Measurements from ENCODE around the gene FABP7.

FABP7 gene

GRCh38 chr6:122758927-122759334 is 20.6 kb upstream of the FABP7 start:
- DNase-seq (ENCODE audit: low read depth, low spot score): no peak

- no peak for DNase-seq (ENCODE audit: low read depth, low spot score)
Measured at GRCh38 chr6:122760330-122760729, 19.2 kb upstream of the FABP7 start.

- DNase-seq (ENCODE audit: low read depth, low spot score): no peak
Measured at GRCh38 chr6:122766256-122766655, 13.3 kb upstream of the FABP7 start.

DNA sequence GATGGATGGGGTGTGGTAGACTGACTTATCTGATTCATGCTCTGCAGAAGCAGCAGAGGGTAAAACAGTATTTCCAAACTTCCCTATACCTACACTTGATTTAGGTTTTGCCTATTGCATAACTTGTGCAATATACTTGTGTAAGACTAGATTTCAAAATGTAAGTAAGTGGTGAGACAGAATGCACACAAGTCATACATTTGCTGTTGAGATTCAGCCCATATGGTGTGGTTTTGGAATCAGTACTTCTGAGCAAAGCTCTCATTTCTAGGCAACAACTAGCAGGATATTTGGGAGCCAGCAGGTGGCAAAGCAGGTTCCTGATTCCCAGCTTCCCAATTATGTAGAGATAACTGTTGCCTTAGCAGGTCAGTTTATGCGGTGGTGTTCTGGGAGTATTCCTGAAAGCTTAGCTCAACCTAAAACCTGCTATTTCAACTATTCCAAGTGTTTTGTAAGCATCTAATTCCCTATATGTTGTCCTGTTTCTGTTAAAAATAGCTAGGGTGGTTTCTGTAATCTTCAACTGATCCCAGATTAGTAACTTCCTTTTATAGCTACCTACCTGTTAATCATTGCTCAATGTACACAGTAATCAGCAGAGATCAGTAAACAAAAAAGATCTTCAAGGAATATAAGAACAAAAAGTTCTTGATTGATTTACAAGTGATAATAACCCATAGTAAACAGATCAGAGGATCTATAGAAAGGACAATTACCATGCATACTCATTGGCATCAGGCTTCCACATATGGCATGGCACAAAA is 8.5 kb upstream of the FABP7 start:
- DNase-seq (ENCODE audit: low read depth, low spot score): no peak

DNA sequence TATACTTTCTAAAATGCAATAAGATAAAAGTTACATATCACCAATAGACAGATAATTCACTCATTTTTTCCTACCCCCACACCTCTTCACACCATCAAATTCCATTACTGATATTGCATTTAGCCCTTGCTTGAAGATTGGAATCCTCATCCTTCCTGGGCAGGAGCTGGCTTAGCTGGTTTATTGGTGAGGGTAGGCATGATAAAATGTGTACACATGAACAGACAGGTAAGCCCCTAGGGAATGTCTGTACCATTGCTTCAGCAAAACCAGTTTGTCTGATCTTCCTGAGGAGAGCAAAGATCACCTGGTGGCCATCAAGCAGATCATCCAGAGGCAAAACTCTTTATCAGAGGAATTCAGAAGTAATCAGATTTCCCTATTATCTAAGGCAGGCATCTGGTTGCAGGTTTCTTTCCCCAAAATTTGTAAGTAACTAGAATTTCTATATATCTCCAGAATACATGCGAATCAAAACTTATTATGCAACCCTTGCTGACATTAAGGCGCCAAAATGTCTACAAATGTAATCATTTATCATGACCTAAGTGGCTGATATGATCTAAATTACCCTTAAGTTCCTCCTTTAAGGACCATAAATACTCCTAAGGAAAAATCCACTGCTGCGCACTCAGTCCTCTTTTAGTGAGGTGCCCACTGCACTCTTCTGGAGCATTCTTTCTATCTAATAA is 6.6 kb upstream of the FABP7 start:
- DNase-seq (ENCODE audit: low read depth, low spot score): no peak

DNA sequence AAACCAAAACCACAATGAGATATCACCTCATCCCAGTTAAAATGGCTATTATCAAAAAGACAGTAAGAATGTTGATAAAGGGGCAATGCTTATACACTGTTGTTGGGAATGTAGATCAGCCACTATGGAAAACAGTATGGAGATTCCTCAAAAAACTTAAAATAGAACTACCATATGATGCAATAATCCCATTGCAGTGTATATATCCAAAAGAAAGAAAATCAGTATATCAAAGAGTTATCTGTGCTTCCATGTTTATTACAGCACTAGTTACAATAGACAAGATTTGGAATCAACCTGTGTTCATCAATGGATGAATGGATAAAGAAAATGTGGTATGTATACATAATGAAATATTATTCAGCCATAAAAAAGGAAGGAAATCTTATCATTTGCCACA is 3.5 kb upstream of the FABP7 start:
- no peak for DNase-seq (ENCODE audit: low read depth, low spot score)

DNA sequence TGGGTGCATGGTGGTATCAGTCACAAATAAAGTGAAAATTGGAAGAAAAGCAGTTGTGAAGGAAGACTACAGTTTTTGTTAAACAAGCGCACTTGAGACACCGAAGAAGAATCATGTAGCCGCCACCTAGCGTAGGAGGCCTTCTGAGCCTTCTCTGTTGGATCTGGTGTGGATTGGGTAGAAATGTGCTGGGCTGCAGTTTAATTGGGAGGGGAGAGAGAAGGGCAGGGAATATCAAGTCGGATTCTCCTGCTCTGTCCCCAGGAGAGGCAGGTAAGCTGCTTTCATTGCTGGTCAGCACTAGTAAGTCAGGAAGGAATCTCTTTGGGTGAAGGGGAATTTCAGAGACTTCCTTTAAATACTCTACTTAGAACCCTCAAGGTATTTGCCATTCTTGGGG is 1.2 kb upstream of the FABP7 start:
- no peak for DNase-seq (ENCODE audit: low read depth, low spot score)

DNA sequence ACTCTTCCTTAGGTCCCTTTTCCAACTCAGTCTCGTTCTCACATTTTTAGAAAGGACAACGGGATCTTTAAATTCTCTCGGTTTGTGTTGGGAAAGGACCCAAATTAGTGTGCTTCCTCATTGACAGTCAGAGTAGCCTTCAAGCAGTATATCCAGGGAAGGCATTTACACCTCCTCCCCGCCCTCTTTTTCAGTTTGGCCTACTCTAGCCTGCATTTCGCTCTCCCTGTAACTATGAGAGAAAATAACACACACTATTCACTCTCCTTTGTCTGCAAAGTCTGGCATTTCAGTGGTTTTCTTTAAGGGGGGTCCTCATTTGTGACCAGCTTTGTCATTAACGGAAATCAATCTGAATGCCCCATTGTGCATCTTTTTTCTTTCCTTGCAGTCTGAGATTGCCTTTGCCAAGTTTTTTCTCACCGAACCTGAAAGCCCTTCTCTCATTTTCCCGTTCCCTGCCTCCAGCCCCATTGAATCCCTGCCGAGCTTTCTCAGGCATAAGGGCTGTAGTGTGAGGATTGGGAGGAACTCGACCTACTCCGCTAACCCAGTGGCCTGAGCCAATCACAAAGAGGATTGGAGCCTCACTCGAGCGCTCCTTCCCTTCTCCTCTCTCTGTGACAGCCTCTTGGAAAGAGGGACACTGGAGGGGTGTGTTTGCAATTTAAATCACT is 393 bp upstream of the FABP7 start:
- DNase-seq (ENCODE audit: low read depth, low spot score): no peak

DNA sequence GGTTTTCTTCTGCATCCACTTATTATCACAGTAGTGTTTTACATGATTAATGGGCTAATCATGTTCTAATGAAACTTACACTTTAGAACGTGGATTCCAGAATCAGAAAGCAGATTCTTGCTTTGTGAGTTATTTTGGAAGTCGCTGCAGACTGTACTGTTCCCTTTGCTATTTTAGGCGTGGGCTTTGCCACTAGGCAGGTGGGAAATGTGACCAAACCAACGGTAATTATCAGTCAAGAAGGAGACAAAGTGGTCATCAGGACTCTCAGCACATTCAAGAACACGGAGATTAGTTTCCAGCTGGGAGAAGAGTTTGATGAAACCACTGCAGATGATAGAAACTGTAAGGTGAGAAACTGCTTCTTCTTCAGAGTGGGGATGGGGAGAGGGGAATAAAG is 598 bp downstream of the FABP7 start:
- DNase-seq (ENCODE audit: low read depth, low spot score): no peak

DNA sequence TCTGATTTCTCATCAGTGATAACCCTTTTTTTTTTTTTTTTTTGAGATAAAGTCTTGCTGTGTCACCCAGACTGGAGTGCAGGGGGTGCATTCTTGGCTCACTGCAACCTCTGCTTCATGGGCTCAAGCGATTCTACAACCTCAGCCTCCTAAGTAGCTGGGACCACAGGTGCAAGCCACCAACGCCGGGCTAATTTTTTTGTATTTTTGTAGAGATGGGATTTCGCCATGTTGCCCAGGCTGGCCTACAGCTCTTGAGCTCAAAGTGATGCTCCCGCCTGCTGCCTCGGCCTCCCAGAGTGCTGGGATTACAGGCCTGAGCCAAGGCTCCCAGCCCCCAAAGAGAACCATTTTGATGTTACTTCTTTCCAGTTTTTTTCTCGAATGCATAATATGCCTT is 2.2 kb downstream of the FABP7 start:
- DNase-seq (ENCODE audit: low read depth, low spot score): no peak

GRCh38 chr6:122783401-122783800 is 3.9 kb downstream of the FABP7 start:
- DNase-seq (ENCODE audit: low read depth, low spot score): no peak

GRCh38 chr6:122785891-122786290 is 6.4 kb downstream of the FABP7 start:
- no peak for DNase-seq (ENCODE audit: low read depth, low spot score)

- DNase-seq (ENCODE audit: low read depth, low spot score): no peak
Measured at GRCh38 chr6:122787721-122788120, 8.2 kb downstream of the FABP7 start.

- DNase-seq (ENCODE audit: low read depth, low spot score): no peak
Measured at GRCh38 chr6:122788208-122788607, 8.7 kb downstream of the FABP7 start.

DNA sequence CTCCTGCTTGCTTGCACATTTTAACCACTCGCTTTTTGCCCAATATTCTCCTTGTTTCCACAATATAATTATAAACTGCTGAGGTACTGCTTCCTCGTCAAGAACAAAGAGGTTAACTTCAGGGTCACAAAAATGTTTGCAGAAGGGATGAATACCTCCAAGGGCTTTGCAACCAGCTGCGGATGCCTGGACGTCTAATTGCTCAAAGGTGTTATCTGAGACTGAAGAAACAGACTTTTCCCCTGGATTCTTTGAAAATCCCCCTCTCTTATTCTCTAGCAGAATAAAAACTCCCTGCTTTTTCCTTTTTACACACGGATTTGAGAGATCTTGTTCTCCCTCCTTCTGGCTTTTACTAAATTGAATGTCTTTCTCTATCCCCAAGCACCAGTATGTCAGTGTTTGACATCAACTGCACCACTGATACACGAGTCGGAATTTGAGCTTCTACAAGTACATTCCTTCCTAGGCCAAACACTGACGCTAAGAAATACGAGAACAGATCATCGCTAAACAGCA is 9.2 kb downstream of the FABP7 start:
- DNase-seq (ENCODE audit: low read depth, low spot score): no peak

DNA sequence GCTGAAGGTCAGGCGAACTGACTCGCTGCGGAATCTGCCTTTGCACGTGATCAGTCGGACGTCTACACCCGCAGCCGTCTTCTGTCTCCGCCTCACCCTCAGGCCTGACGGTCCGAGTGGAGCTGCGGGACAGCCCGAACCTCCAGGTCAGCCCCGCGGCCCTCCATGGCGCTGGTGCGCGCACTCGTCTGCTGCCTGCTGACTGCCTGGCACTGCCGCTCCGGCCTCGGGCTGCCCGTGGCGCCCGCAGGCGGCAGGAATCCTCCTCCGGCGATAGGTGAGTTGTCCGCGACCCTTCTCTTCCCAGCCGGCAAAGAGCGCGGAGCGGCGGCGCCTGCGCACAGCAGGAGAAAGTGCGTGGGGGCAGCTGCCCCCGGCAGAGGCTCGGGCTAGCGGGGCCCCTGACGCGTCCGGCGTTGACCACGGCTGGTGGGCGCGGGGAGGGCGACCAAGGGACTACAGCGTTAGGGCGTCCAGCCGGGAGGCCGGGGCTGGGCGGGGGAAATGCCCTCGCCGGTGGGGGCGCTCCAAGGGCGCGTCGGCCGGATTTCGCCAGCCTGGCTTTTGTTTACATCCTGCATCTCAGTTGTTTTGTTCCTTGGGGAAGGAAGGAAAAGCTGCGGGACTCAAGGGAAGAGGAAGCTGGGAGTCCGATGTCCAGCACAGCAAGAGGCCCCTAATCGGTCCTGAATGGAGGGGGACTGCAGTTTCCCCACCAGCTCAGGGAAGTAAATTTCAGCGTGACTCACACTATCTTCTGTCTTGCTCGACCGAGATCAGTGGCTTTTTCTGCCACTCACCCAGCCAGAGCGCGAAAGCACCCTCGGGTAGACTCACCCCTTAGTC is 9.9 kb downstream of the FABP7 start, which contains the start of gene SMPDL3A:
TSS of gene SMPDL3A (plus strand) at position 77 of the 846 bp plus-strand sequence. CDS start at position 166, 89 bp downstream.
- no peak for DNase-seq (ENCODE audit: low read depth, low spot score)

DNA sequence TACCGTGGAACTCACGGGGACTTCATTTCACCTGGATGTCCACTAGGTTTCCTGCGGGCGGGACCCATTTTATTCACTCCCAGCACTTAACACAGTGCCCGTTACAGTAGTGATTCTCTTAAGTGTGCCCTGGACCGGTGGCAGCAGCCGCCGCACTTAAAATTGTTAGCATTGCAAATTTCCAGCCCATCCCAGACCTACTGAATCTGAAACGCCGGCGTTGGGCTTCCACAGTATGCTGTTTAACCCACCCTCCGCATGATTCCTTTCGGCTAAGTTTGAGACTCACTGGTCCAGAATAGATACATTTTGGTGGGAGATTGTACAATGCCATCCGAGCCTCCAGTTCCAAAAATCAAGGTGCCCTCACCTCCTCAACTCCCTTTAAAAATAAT is 10.5 kb downstream of the FABP7 start:
- DNase-seq (ENCODE audit: low read depth, low spot score): no peak

GRCh38 chr6:122790423-122791309 is 11.2 kb downstream of the FABP7 start:
- no peak for DNase-seq (ENCODE audit: low read depth, low spot score)

DNA sequence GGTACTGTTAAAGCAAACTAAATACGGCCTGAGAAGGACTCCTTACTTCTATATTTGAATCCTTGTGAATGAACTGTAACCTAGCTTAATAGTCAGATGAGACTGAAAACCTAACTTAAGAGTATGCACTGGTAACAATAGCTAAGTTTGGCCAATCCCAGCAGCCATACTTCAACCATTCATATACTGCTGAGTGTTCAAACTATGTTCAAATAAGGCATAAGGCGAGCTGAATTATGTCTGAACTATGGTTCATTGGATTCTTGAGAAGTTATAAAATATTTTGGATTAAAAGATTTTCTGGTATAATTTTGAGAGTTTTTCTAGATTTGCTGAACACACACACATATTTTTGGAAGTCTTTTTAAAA is 11.8 kb downstream of the FABP7 start:
- no peak for DNase-seq (ENCODE audit: low read depth, low spot score)

DNA sequence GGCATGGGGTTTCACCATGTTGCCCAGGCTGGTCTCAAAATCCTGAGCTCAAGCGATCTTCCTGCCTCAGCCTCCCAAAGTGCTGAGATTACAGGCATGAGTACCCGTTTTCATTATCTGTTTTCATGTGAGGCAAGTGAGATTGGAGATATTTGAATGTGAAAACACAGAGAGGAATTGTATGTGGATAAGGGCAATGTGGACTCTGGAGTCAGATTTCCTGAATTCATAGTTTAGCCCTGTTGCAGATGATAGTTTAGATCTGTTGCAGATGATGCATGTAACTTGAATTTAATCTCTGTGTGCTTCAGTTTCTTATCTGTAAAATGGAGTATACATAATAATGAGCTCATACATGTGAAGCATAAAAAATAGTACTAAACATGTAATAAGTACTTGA is 13.2 kb downstream of the FABP7 start:
- DNase-seq (ENCODE audit: low read depth, low spot score): no peak

DNA sequence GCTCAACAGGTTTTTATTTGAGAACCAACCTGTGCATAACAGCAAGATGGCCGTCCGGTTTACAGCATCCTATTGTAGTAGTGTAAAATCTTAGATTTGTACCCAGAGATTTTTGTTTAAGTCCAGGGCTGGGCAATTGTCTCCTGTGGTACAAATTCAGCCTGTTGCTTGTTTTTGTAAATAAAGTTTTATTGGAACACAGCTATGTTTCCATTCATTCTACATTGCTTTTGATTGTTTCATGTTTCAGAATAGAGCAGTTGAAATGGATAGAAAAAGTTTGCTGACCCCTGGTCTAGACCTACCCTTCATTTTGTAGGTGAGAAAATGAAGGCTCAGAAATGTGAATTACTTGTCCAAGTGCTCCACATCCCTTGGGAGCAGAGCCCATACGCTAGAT is 18.0 kb downstream of the FABP7 start:
- DNase-seq (ENCODE audit: low read depth, low spot score): no peak

Data from activated CD4-positive, CD25-positive, alpha-beta regulatory T cell treated with anti-CD3 and anti-CD28 coated beads, Interleukin-2, amount 50 U/mL, for 16 hours (primary cell).